Keratinocyte (primary cell): ENCODE results near the gene ARL3. TPM values are rescaled to one million over a fixed set of nuclear protein-coding genes. Genes with fewer than 3 reads are reported as not detected.

Experiments
- DNase-seq: peaks from one replicate; pipeline ENCODE4 v3.0.0-alpha.2; 2011; ENCODE audit warnings: low read depth, missing footprints, low spot score
- FAIRE-seq: peaks from 2 replicates; lab custom pipeline; 2011; peaks lifted over from hg19 to GRCh38; lab: Jason Lieb, UNC
- H2AFZ ChIP-seq: 2 replicates; pipeline ENCODE4 v1.6.0; 2012; ENCODE audit warnings: low read length, control low read depth, inconsistent platforms; ENCODE audit not compliant: control insufficient read depth
- H3K27ac ChIP-seq: 2 replicates; pipeline ENCODE4 v1.5.1; 2011; ENCODE audit warnings: low read length; ENCODE audit not compliant: control insufficient read depth, insufficient read depth
- H3K27me3 ChIP-seq: 3 replicates; pipeline ENCODE4 v1.6.0; 2011; ENCODE audit warnings: low read length; ENCODE audit not compliant: control insufficient read depth, insufficient read depth; ENCODE audit errors: extremely low read depth
- H3K36me3 ChIP-seq, 2 experiments: 2 replicates in 1 of 2; 3 replicates in 1 of 2; pipeline ENCODE4 v1.5.1; 2011; ENCODE audit warnings: low read length in 2 of 2, mild to moderate bottlenecking in 1 of 2; ENCODE audit not compliant: control insufficient read depth in 2 of 2, insufficient read depth in 2 of 2; ENCODE audit errors: extremely low read depth in 1 of 2
- H3K4me1 ChIP-seq: 3 replicates; pipeline ENCODE4 v1.5.1; 2011; ENCODE audit warnings: low read length; ENCODE audit not compliant: control insufficient read depth, insufficient read depth; ENCODE audit errors: extremely low read depth
- H3K4me2 ChIP-seq: 3 replicates; pipeline ENCODE4 v1.6.0; 2011; ENCODE audit warnings: low read depth, low read length; ENCODE audit not compliant: control insufficient read depth, insufficient read depth; ENCODE audit errors: extremely low read depth
- H3K4me3 ChIP-seq, 3 experiments: fragments of 200-600 bp in 1 of 3; sonication (generic) in 1 of 3; 2 replicates in 2 of 3; 3 replicates in 1 of 3; pipeline ENCODE4 v1.5.1; 2011 to 2016; ENCODE audit warnings: low read length in 3 of 3, mild to moderate bottlenecking in 3 of 3, control low read depth in 2 of 3, inconsistent platforms in 1 of 3, low read depth in 1 of 3, mixed read lengths in 1 of 3, mixed run types in 1 of 3, moderate library complexity in 1 of 3; ENCODE audit not compliant: control insufficient read depth in 2 of 3, insufficient read depth in 2 of 3; ENCODE audit errors: extremely low read depth in 1 of 3
- H3K79me2 ChIP-seq: 2 replicates; pipeline ENCODE4 v1.6.0; 2012; ENCODE audit warnings: low read length; ENCODE audit not compliant: control insufficient read depth, insufficient read depth
- H3K9ac ChIP-seq: 3 replicates; pipeline ENCODE4 v1.6.0; 2011; ENCODE audit warnings: low read length; ENCODE audit not compliant: control insufficient read depth, insufficient read depth; ENCODE audit errors: extremely low read depth
- H3K9me1 ChIP-seq: 3 replicates; pipeline ENCODE4 v1.6.0; 2011; ENCODE audit warnings: low read length; ENCODE audit not compliant: control insufficient read depth, insufficient read depth; ENCODE audit errors: extremely low read depth
- H3K9me3 ChIP-seq: 2 replicates; pipeline ENCODE4 v1.5.1; 2012; ENCODE audit warnings: low read depth, low read length; ENCODE audit not compliant: control insufficient read depth
- H4K20me1 ChIP-seq: 3 replicates; pipeline ENCODE4 v1.6.0; 2011; ENCODE audit warnings: low read length; ENCODE audit not compliant: control insufficient read depth, insufficient read depth; ENCODE audit errors: extremely low read depth
- EZH2 ChIP-seq: IDR thresholded peaks from one replicate; pipeline ENCODE4 v1.6.1; 2012; ENCODE audit warnings: inconsistent platforms, mild to moderate bottlenecking, low read length, moderate library complexity
- dilution Hi-C: fragments of 300-500 bp; cut with MboI; formaldehyde crosslinking; loops from one replicate; pipeline ENCODE4 v1.7.0; 2020; ENCODE audit warnings: low sequenced_read_pairs; ENCODE audit not compliant: extremely low pct_ligation_motif_present
- polyA plus RNA-seq, 5 experiments: library from polyadenylated mRNA; depleted of rRNA in 3 of 5; stranded (reverse) in 3 of 5; stranded (forward) in 1 of 5; unstranded in 1 of 5; fragments of >200 nt; gene quantifications; 1 replicate in 1 of 5; 2 replicates in 3 of 5; 3 replicates in 1 of 5; pipeline versions ENCODE4 v1.2.1 to v1.2.3, GENCODE V29; 2011 to 2012; ENCODE audit warnings: missing spikeins in 2 of 5, low read depth in 1 of 5, low replicate concordance in 1 of 5
- TF ChIP-seq, protein P1 (sequence below), 3 experiments: IDR thresholded peaks in 1 of 3; conservative IDR thresholded peaks in 1 of 3; optimal IDR thresholded peaks in 1 of 3; 2 replicates in 2 of 3; 3 replicates in 1 of 3; pipeline versions ENCODE3 to v1.5.1; 2011; ENCODE audit warnings: low read length in 3 of 3, mild to moderate bottlenecking in 3 of 3, moderate library complexity in 2 of 3, control low read depth in 1 of 3, inconsistent platforms in 1 of 3; ENCODE audit not compliant: insufficient read depth in 2 of 3; ENCODE audit errors: extremely low read depth in 1 of 3

Gene ARL3
- polyA plus RNA-seq, 1 donor (not counting 4 experiments of a cell fraction or from before 2014, with no cell fraction given), result 10.7 TPM

DNA sequence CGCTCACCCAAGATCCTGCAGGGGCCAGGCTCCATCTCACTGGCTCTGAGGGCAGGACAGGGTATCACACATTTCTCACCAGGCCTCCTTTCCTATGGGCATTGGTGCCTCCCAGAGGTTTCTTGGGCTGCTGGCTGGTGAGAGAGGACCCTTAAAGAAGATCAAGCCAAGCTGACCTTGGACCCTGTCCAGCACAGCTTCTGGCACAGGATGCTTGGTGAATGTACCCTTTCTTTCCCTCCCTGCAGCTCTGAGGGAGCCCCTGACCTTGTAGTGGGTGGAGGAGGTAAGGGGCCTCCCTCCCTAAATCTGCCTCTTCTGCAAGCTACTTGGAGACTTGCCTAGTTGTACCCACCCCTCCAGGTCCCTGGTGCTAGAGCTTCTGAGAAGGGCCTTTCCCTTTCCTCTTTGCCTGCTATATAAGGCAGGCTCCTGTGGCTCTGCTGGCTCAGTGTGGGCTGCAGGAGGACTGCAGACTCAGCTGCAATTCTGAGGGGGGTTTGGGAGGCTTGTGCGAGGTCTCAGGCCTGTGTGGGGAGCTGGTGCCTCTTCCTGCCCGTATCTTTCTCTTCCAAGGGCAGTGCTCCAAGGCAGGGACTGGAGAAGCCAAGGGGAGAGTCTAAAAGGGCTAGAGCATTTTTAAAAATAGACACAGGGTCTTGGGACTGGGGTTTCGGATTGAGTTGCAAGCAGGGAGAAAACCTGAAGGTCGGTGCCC lies 81.6 kb downstream of the ARL3 start:
- Histone ChIP-seq H3K27me3 (no peaks in the 10 kb centered on the region), H3K9me1 (peaks cover 2% of the 10 kb centered on the region), H4K20me1 (no peaks in the 10 kb centered on the region), H3K4me3 (no peak overlapping the region), H3K9me3 (no peaks in the 10 kb centered on the region), H2AFZ (no peak overlapping the region), H3K79me2 (no peaks in the 10 kb centered on the region), H3K4me1 (peaks cover 60% of the 10 kb centered on the region), H3K9ac (peak overlapping the region; percentile 10), H3K4me2 (peak overlapping the region; percentile 20), H3K36me3 (peaks cover 0 to 1% of the 10 kb centered on the region in 2 experiments), H3K27ac (no peak overlapping the region)
- TF ChIP-seq, protein P1, sequence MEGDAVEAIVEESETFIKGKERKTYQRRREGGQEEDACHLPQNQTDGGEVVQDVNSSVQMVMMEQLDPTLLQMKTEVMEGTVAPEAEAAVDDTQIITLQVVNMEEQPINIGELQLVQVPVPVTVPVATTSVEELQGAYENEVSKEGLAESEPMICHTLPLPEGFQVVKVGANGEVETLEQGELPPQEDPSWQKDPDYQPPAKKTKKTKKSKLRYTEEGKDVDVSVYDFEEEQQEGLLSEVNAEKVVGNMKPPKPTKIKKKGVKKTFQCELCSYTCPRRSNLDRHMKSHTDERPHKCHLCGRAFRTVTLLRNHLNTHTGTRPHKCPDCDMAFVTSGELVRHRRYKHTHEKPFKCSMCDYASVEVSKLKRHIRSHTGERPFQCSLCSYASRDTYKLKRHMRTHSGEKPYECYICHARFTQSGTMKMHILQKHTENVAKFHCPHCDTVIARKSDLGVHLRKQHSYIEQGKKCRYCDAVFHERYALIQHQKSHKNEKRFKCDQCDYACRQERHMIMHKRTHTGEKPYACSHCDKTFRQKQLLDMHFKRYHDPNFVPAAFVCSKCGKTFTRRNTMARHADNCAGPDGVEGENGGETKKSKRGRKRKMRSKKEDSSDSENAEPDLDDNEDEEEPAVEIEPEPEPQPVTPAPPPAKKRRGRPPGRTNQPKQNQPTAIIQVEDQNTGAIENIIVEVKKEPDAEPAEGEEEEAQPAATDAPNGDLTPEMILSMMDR (optimal IDR thresholded peaks at IDR 0.05 in 1 of 3, IDR thresholded peaks at IDR 0.05 in 1 of 3, conservative IDR thresholded peaks at IDR 0.05 in 1 of 3; ENCODE audit: extremely low read depth in 1 of 3, insufficient read depth in 2 of 3, low read length in 3 of 3), result no peak
- no peak for TF ChIP-seq EZH2
- FAIRE-seq (peak; percentile 34), DNase-seq (no peak)
- dilution Hi-C loops, result no loop called here

DNA sequence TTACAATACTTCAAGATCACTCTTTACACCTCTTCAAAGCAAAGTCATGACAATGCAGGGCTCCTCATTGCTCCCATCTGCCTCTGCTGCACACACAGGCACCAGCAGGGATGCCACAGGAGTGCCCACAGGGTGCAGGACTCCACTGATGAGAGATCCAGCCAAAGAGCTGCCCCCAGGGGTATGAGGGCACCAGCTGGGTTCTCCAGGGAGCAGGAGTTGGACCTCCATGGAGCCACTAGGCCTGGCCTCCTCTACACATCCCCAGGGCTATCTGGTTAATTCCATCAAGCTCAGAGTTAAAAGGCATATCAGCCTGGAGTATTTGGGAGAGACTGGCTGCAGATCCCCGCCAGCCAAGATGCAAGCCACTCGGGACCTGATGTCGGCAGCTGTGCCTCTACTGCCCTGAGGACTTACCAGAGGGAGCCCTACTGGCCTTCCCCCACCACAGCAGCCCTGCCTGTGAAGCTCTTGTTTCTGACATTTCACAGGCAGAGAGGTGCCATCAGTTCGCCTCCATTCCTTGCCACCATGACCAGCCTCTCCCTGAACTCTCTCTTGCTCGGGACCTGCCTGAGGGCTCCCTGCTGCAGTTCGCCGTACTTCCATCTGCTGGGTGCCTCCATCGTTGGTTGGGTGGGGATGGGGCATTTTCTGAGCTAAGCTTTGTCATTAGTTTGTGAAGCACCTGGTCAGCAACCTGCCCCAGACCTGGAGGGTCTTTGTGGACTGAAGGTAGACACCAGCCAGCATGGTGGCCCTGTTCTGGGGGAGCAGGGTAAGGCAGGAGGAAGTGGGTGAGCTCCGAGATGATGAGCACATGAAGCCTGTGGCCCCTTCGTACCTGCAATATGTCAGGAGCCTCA lies 82.4 kb downstream of the ARL3 start:
- Histone ChIP-seq H2AFZ (no peak overlapping the region), H4K20me1 (no peaks in the 10 kb centered on the region), H3K9ac (no peak overlapping the region), H3K4me2 (no peak overlapping the region), H3K27ac (no peak overlapping the region), H3K4me1 (peaks cover 65% of the 10 kb centered on the region), H3K79me2 (no peaks in the 10 kb centered on the region), H3K36me3 (peaks cover 0 to 1% of the 10 kb centered on the region in 2 experiments), H3K9me1 (peaks cover 2% of the 10 kb centered on the region), H3K4me3 (no peak overlapping the region), H3K9me3 (no peaks in the 10 kb centered on the region), H3K27me3 (no peaks in the 10 kb centered on the region)
- DNase-seq (no peak), FAIRE-seq (no peak)
- TF ChIP-seq EZH2, result no peak
- TF ChIP-seq, protein P1 (optimal IDR thresholded peaks at IDR 0.05 in 1 of 3, IDR thresholded peaks at IDR 0.05 in 1 of 3, conservative IDR thresholded peaks at IDR 0.05 in 1 of 3; ENCODE audit: extremely low read depth in 1 of 3, insufficient read depth in 2 of 3, low read length in 3 of 3), result no peak
- dilution Hi-C loops, result no loop called here
